ENCODE measurements around the gene PRSS57.
"Not testable (repeated sequence)": the region's sequence is repeated elsewhere in the genome, so short reads cannot be mapped to it uniquely, and the experiment has no call there.

PRSS57 gene

DNA sequence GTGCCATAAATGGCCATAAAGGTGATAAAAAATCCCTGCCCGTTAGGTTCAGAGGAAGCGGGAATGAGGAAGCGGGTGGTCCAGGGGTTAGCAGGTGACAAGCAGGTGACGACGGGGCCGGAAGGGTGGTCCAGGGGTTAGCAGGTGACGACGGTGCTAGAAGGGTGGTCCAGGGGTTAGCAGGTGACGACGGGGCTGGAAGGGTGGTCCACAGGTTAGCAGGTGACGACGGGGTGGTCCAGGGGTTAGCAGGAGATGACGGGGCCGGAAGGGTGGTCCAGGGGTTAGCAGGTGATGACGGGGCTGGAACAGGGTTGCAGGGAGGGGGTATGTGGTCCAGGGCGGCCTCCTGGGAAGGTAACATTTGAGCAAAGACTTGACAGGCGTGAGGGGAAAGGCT lies 6.3 kb downstream of the PRSS57 start:
- no peak for DNase-seq

GRCh38 chr19:688214-688613 lies 7.0 kb downstream of the PRSS57 start:
- DNase-seq: no peak

- DNase-seq: no peak
Measured at GRCh38 chr19:687569-688166, 7.6 kb downstream of the PRSS57 start.

DNA sequence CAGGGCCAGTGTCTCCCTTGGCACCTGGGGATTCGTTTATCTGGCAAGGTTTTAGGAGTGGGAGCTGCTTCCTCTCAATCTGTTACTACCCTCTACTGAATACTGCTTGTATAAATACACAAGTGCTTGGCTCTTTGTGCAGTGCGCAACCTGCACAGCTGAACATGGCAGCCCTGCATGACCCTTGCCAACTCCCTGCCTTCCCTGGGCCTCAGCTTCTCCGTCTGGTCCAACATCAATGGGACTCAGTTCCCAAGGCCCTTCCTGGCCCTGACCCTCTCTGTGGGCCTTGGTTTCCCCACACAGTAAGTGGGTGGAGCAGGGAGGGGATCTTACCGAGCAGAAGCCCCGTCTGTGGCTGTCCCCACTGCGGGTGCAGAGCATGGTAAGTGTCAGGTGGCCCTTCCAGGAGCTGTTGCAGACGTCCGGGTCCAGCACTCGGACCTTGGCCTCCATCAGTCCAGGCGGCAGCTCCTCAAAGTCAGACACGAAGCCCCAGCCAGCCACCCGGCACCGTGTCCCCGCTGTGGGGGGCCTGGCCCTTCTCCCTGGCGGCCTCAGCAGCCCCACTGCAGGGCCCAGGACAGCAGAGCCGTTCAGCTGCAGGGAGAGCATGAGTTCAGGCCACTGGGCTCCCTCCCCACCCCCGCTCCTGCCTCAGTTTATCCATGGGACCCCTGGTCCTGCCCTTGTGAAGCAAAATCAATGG lies 8.5 kb downstream of the PRSS57 start:
- DNase-seq: no peak

- DNase-seq: no peak
Measured at GRCh38 chr19:685454-685931, 9.8 kb downstream of the PRSS57 start.

- DNase-seq: no peak
Measured at GRCh38 chr19:682678-683320, 12.5 kb downstream of the PRSS57 start.

DNA sequence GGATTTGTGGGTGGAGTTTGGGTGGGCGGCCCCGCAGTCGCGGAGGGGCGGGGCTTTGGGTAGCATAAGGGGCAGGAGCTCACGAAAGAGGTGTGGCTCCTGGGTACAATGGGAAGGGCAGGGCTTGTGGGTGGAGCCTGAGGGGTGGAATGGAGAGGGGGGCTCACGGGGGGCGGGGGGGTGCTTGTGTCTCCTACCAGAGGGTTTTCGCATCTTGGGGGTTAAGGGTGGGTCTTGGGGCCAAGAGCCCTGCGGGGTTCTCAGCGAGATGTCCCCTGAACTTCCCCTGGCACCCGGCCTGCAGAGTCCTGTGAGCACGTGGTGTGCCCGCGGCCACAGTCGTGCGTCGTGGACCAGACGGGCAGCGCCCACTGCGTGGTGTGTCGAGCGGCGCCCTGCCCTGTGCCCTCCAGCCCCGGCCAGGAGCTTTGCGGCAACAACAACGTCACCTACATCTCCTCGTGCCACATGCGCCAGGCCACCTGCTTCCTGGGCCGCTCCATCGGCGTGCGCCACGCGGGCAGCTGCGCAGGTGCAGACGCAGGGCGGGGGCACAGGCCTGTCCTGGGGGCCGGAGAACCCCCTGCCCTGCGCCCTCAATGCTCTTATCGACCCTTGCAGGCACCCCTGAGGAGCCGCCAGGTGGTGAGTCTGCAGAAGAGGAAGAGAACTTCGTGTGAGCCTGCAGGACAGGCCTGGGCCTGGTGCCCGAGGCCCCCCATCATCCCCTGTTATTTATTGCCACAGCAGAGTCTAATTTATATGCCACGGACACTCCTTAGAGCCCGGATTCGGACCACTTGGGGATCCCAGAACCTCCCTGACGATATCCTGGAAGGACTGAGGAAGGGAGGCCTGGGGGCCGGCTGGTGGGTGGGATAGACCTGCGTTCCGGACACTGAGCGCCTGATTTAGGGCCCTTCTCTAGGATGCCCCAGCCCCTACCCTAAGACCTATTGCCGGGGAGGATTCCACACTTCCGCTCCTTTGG lies 13.9 kb downstream of the PRSS57 start:
- DNase-seq: no peak

DNA sequence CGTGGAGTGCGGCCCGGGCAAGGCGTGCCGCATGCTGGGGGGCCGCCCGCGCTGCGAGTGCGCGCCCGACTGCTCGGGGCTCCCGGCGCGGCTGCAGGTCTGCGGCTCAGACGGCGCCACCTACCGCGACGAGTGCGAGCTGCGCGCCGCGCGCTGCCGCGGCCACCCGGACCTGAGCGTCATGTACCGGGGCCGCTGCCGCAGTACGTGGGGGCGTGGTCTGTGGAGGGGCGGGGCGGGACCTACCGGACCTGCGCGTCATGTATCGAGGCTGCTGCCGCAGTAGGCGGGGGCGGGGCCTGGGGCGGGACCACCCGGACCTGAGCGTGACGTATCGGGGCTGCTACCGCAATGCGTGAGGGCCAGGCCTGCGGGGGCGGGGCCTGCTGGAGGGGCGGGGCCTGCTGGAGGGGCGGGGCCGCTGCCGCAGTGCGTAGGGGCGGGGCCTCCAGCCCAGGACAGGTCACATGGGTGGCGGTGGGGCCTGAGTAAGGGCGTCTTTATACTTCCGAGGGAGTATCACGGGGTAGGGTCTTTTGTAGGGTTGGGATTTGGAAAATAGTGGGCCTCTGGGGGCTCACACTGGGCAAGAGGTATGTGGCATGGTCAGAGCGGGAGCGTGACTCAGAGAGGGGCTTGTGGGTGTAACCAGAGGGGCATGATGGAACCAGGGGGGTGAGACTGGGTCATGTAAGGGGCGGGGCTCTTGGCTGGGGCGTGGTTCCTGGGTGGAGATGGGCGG lies 14.8 kb downstream of the PRSS57 start:
- peak; percentile 99 for DNase-seq

GRCh38 chr19:679418-680286 lies 15.6 kb downstream of the PRSS57 start:
- DNase-seq: peak; percentile 19

- no peak for DNase-seq
Measured at GRCh38 chr19:678791-679388, 16.4 kb downstream of the PRSS57 start.

GRCh38 chr19:677601-678436 lies 17.4 kb downstream of the PRSS57 start:
- DNase-seq: no peak

- no peak for DNase-seq
Measured at GRCh38 chr19:677201-677600, 18.1 kb downstream of the PRSS57 start.

- no peak for DNase-seq
Measured at GRCh38 chr19:676339-677105, 18.7 kb downstream of the PRSS57 start, which contains the start of gene FSTL3. Gene FSTL3 (plus strand): TSS chr19:676392. CDS start chr19:676424, 32 bp downstream.

DNA sequence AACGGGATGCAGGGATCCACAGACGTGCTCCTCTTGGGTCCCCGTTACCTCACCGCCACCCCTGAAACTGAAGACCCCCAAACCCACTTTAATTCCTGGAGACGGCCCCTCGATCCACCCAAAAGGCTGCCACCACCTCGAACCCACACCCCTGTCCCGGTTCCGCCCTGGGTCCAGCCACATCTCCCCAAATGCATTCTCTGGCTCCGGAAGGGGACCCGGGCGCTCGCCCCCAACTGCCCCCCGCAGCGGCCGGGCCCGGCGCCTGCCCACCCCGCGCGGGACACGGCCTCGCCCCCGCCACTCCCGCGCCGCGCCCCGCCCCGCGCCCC lies 19.3 kb downstream of the PRSS57 start:
- no peak for DNase-seq

DNA sequence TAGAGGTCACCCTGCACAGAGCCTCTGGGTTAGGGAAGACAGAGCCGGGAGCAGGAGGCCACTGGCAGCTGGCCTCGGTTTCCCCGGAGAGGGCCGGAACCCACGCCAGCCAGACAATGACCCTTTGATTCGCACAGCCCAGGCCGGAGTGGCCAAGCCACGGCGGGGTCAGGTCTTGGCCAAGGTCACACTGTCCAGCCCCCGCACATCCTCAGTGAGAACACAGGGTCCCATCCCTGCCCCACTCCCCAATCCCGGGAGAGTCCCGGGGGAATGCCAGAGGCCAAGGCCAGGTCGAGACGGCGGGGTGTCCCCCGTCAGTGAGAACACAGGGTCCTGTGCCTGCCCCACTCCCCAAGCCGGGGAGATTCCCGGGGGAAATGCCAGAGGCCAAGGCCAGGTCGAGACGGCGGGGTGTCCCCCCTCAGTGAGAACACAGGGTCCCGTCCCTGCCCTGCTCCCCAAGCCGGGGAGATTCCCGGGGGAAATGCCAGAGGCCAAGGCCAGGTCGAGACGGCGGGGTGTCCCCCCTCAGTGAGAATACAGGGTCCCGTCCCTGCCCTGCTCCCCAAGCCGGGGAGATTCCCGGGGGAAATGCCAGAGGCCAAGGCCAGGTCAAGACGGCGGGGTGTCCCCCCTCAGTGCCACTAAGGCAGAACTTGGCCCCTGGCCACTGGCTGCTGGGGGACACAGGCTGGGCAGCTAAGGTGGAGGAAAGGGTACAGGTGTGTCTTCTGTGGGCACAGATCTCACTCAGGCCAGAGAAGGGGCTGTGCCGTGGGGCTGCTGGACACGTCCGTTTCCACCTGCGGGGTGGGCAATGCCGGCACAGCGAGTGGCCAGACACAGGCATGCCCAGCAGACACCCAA lies 20.7 kb downstream of the PRSS57 start:
- DNase-seq: no peak

- no peak for DNase-seq
Measured at GRCh38 chr19:670609-671075, 24.6 kb downstream of the PRSS57 start.

DNA sequence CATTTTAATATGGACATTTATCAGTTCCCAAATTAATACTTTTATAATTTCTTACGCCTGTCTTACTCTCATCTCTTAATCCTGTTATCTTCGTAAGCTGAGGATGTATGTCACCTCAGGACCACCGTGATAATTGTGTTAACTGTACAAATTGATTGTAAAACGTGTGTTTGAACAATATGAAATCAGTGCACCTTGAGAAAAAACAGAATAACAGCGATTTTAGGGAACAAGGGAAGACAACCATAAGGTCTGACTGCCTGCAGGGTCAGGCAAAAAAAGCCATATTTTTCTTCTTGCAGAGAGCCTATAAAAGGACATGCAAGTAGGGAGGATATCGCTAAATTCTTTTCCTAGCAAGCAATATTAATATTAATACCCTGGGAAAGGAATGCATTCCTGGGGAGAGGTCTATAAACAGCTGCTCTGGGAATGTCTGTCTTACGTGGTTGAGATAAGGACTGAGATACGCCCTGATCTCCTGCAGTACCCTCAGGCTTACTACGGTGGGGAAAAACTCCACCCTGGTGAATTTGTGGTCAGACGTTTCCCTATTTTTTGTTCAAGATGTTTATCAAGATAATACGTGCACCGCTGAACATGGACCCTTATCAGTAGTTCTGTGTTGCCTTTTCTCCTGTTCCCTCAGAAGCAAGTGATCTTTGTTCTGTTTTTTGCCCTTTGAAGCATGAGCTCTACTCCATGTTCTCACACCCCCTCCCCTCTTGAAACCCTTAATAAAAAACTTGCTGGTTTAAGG lies 26.4 kb downstream of the PRSS57 start:
- not testable (repeated sequence) for DNase-seq

Data from effector CD8-positive, alpha-beta T cell (primary cell).